Ectodermal cell (in vitro differentiated cells): Measurements from ENCODE around the gene PPP1R11.

Experiments used
- H3K27ac ChIP-seq: 2 replicates; pipeline ENCODE4 v1.7.0; 2013; ENCODE audit warnings: mild to moderate bottlenecking, low read depth, low read length; ENCODE audit not compliant: insufficient read depth, poor library complexity, severe bottlenecking
- H3K27me3 ChIP-seq: 2 replicates; pipeline ENCODE4 v1.7.0; 2013; ENCODE audit warnings: mild to moderate bottlenecking, low read length; ENCODE audit not compliant: insufficient read depth, control insufficient read depth, poor library complexity, severe bottlenecking
- H3K36me3 ChIP-seq: one replicate; pipeline ENCODE4 v1.7.0; 2013; ENCODE audit warnings: low read length; ENCODE audit not compliant: control insufficient read depth, insufficient read depth
- H3K4me1 ChIP-seq: one replicate; pipeline ENCODE4 v1.7.0; 2013; ENCODE audit warnings: low read length; ENCODE audit not compliant: control insufficient read depth, insufficient read depth
- H3K4me3 ChIP-seq: 2 replicates; pipeline ENCODE4 v1.7.0; 2013; ENCODE audit warnings: low read depth, low read length, control low read depth; ENCODE audit not compliant: insufficient read depth
- H3K9me3 ChIP-seq: 2 replicates; pipeline ENCODE4 v1.7.0; 2013; ENCODE audit warnings: mild to moderate bottlenecking, low read length, moderate library complexity; ENCODE audit not compliant: control insufficient read depth
- WGBS, 2 experiments: methylation state at CpG; one replicate each; pipeline ENCODE4 v1.1.7; 2013; ENCODE audit warnings: missing lambda C conversion rate in 2 of 2; 5-methylcytosine and 5-hydroxymethylcytosine counted together

The PPP1R11 gene

DNA sequence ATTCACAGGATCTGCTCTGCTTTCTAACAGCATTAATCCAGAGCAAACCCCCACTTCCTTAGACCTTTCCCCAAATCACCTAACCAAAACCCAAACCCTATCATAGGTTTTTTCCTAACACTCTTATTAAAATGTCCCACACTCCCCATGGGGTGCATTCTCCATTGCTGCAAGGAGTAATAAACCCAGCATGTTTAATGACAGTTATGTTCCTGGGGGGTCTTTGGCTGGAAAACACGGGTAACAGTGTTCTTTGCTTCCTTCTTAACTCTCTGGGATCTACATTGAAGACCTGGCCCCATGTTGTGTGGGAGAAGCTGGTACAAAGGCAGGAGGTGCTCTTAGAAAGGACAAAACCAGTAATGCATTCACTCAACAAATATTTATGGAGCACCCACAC, 29.8 kb downstream of the PPP1R11 start:
- 61 to 63% methylated on average over 1 of the region's 1 CpG for WGBS, 2 experiments
- no peak overlapping the region for H3K4me3 ChIP-seq
- no peaks in the 10 kb centered on the region for H3K36me3 ChIP-seq
- no peak overlapping the region for H3K27ac ChIP-seq
- H3K4me1 ChIP-seq, result no peaks in the 10 kb centered on the region
- peaks cover 75% of the 10 kb centered on the region for H3K27me3 ChIP-seq
- H3K9me3 ChIP-seq, result no peaks in the 10 kb centered on the region

DNA sequence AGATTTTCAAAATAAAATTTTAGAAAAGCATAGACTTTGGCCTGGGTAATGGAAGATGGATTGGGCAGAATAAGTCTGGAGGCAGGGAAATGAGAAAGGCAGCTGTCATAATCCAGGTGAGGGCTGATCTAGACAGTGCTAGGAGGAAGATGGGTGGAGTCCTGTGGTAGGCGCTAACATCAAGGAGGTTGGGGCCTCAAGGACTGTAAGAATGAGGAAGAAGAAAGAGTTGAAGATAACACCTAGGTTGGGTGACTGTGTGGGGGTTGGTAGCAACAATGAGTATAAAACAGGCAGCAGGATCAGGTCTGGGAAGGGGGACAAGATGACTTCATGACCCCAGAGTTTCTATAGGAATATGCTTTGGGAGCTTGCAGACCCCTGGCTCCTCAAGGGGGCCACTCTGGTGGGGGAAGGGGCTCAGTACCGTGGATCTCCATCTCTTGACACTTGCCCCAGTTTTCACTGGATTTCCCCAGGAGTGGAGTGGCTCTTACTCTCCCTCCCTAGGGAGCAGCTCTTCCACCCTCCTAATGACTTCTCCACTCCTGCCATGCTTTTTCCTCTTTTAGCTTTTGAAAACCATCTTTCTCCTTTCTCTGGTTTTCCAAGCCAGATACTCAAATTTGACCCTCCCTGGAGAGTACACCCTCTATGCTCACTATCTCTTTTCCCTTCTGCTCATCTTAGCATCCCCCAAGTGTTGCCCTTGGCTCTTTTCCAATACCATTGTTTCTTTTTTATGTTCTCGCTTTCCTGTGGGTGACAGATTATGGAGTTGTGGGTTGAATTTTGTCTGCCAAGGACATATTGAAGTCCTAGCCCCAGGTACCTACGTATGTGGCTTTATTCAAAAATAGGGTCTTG, 31.1 kb downstream of the PPP1R11 start:
- no peaks in the 10 kb centered on the region for H3K4me1 ChIP-seq
- no peak overlapping the region for H3K27ac ChIP-seq
- H3K36me3 ChIP-seq, result no peaks in the 10 kb centered on the region
- H3K4me3 ChIP-seq, result no peak overlapping the region
- H3K9me3 ChIP-seq, result no peaks in the 10 kb centered on the region
- 83 to 90% methylated on average over 4 of the region's 4 CpGs for WGBS, 2 experiments
- H3K27me3 ChIP-seq, result peaks cover 82% of the 10 kb centered on the region

DNA sequence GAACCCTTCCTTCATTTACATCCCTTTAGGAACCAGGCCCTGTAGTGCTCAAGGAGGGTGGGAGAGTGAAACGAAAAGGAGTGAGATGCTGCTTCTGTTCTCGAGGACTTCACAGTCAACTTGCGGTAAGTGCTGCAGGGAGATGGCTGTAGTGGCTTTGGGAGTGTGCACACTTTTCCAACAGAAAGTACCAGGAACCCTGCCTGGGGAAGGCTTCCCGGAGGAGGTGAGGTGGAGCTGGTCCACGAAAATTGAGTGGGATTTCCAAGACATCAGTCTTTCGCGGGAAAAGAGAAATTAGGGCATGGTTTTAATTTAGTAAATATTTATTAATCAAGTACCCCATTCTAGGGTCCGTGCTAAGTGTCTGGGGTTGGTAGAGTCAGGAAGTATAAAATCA, 33.2 kb downstream of the PPP1R11 start:
- 14 to 19% methylated on average over 6 to 8 of the region's 8 CpGs for WGBS, 2 experiments
- Histone ChIP-seq H3K27me3 (peaks cover 92% of the 10 kb centered on the region), H3K9me3 (no peaks in the 10 kb centered on the region), H3K4me1 (no peaks in the 10 kb centered on the region), H3K36me3 (no peaks in the 10 kb centered on the region), H3K4me3 (no peak overlapping the region), H3K27ac (no peak overlapping the region)

DNA sequence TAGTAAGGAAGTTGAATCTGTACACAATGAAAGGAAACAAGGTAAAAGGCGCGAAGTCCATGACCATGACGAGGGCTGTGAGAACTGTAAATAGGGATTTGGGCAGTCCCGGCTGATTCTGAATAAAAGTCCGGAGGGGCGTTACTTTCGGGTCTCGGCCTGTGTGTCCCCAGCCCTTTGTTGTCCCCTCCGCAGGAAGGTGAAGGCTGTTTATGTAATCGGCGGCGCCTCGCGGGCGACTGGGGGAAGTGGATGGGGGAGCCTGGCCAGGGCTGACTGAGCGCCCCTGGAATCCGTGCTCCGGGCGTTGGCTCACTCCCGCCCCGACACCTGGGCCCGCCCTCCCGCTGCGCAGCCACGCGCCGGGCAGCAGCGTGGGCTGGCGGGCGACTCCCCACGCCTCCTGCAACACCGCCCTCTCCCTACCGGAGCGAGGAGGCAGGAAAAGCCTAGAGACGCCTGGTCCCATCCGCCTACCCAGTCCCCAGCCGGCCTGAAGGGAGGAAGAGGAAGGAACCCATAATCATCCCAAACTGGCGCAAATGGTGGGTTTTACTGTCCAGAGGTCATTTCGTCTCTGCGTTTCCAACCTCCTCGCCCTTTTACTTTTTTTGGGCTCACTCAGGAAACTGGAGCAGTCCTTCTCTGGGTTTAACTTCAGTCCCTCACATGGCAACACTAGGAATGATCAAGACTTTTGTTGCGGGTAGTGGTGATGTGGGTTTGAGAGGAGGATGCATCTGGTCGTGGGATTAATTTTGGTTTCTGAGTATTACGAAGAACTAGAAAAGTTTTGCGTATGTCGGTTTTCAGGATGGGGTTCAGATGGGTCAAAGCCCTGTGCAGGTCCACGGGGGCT, 33.8 kb downstream of the PPP1R11 start:
- WGBS, 2 experiments, result 6% methylated on average over 47 of the region's 47 CpGs
- H3K4me1 ChIP-seq, result no peaks in the 10 kb centered on the region
- no peaks in the 10 kb centered on the region for H3K36me3 ChIP-seq
- peaks cover 88% of the 10 kb centered on the region for H3K27me3 ChIP-seq
- no peaks in the 10 kb centered on the region for H3K9me3 ChIP-seq
- H3K27ac ChIP-seq, result no peak overlapping the region
- no peak overlapping the region for H3K4me3 ChIP-seq

DNA sequence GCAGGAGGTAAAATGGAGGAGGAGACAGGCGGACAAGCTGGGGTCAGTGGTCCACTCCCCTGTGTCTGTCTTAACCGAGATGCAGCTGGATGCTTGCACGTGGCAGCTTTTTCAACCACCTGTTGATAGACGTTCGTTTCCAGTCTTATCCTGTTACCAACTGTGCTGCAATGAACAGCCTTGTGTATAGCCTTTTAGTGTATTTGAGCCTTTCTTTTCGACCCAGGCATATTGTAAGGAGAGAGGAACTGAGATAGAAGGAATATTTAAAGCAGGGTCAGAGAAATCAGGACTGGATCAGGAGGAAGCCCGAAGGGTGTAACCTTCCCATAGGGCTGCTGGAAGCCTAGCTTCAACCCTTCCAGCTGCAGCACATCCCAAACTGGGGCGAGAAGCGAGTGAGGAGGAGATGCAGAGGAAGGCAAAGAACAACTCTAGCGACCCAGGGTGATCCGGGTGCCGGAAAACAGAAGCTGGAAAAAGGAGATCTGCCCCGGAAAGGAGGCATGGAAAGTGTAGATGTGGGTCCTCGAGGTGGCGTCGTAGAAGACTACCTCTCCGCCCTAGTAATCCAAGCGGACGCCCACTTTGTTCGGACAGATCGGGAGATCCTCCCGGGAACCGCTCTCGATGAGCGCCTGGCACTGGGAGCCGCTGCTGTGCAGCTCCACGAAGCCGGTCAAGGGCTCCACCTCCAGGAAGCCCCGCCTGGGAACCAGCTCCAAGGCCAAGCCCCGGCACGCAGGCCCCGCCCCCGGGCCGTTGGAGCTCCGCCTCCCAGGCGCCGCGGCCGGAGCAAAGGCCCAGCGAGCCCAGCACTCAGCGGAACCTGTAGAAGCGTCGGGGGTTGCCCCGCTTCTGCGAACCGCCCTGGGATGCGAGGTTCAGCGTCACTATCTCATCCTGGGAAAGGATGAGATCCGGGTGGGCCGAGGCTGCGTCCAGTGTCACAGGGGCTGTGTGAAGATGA, 34.7 kb downstream of the PPP1R11 start:
- peak overlapping the region; percentile 3 for H3K4me3 ChIP-seq
- WGBS, 2 experiments, result 5% methylated on average over 51 of the region's 51 CpGs
- H3K4me1 ChIP-seq, result no peaks in the 10 kb centered on the region
- H3K36me3 ChIP-seq, result no peaks in the 10 kb centered on the region
- no peaks in the 10 kb centered on the region for H3K9me3 ChIP-seq
- H3K27ac ChIP-seq, result no peak overlapping the region
- peaks cover 84% of the 10 kb centered on the region for H3K27me3 ChIP-seq

DNA sequence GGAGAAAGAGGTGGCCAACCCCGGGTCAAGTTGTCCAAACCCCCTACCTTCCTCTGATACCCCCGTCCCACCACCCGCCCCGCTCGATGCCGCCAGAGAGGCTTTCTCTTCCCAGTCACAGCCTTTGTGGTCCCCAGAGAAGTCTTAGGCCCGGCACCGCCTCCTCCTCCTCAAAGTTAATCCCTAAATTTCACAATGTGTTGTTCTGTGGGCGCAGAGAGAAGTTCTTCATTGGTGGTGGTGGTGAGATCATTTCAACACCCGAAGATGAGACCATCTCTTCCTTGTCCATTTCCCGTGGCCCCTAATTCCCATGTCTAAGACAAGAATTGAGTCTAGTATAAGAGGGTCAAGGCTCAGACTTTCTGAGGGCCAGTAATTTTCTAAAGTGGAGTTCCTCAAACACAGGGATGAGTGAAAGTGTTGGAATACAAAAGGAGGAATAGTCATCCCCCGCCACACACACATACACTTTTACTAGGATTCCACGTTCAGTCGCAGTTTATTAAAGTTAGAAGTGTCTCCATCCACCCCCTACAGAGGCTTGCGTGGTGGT, 35.5 kb downstream of the PPP1R11 start:
- H3K27ac ChIP-seq, result no peak overlapping the region
- 40 to 48% methylated on average over 14 to 15 of the region's 15 CpGs for WGBS, 2 experiments
- peaks cover 79% of the 10 kb centered on the region for H3K27me3 ChIP-seq
- peak overlapping the region; percentile 3 for H3K4me3 ChIP-seq
- H3K9me3 ChIP-seq, result no peaks in the 10 kb centered on the region
- H3K36me3 ChIP-seq, result no peaks in the 10 kb centered on the region
- no peaks in the 10 kb centered on the region for H3K4me1 ChIP-seq

DNA sequence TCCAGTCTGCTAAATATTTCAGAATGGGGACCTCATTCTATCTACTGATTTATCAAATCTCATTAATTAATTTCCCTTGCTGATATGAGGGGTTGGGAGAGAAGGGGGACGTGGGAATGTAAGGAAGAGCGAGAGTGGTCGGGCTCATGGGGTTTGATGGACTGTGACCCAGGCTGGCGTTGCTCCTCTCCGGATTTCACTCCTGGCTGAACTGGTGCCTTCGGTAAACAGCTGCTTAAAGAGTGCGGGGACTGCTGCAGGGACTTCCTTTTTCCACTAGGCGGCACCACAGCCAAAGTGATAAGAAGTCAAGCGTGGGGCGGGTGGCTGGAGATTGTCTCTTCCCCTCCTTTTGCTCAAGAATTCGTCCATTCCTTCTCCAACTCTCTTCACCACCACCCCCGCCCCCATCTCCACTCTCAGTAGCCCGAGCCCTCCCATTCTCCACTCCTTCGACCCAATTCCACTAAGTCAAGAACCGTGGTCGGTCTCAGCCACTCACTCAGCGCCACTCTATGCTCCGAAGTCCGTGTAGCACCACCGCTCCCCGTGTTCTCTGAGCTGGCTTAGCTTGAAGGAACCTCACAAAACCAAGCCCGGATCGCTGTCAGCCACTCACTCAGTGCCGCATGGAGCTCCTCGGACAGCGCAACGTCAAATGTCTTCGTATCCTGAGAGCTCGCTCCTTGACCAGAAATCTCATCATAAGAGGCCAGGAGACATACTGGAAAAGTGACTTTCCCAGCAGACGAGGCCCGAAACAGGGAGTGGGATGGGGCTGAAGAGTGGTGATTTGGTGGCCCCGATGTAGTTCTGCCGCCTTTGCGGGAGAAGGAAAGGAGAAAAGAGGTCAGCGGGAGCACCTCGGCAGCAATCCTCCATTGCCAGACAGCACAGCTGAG, 36.2 kb downstream of the PPP1R11 start:
- peaks cover 75% of the 10 kb centered on the region for H3K27me3 ChIP-seq
- WGBS, 2 experiments, result 14% methylated on average over 36 of the region's 36 CpGs
- no peaks in the 10 kb centered on the region for H3K9me3 ChIP-seq
- H3K36me3 ChIP-seq, result no peaks in the 10 kb centered on the region
- H3K4me1 ChIP-seq, result no peaks in the 10 kb centered on the region
- no peak overlapping the region for H3K27ac ChIP-seq
- H3K4me3 ChIP-seq, result peak overlapping the region; percentile 23

DNA sequence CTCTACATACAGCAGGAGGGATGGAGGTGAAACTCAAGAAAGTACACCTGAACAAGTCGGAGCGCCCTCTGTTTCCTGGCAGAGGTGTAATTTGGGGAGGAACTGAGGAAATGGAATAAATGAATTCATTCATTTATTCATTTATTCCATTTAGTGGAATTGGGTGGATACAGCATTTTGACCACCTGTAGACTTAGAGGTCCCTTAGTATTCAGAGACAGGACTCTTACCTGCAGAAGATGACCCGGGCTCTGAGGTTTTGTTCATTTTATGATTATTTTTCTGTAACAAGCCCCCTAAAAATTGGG, 36.8 kb downstream of the PPP1R11 start:
- Histone ChIP-seq H3K9me3 (no peaks in the 10 kb centered on the region), H3K36me3 (no peaks in the 10 kb centered on the region), H3K27ac (no peak overlapping the region), H3K4me3 (no peak overlapping the region), H3K27me3 (peaks cover 69% of the 10 kb centered on the region), H3K4me1 (no peaks in the 10 kb centered on the region)
- 57 to 61% methylated on average over 2 to 3 of the region's 3 CpGs for WGBS, 2 experiments

DNA sequence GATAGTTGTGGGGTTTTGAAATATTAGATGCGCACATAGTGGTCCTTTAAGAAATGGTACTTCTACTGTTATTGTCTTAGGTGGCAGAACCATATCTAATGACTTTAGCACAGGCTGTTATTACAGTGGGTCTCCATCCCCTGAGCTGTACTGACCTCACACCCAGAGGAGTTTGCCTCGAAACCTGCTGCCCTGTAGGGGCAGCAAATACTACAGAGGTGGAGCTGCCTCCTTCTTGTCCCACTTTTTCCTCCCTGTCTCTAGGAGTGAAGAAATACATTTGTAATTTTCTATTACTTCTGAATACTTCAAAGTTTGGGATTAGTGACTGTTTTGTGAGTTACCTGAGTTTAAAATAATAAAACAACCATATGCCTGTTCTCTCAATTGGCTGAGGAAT, 37.7 kb downstream of the PPP1R11 start:
- Histone ChIP-seq H3K27ac (no peak overlapping the region), H3K36me3 (no peaks in the 10 kb centered on the region), H3K27me3 (peaks cover 66% of the 10 kb centered on the region), H3K4me3 (no peak overlapping the region), H3K4me1 (no peaks in the 10 kb centered on the region), H3K9me3 (no peaks in the 10 kb centered on the region)
- 53 to 63% methylated on average over 2 of the region's 2 CpGs for WGBS, 2 experiments
